ENCODE results near the gene HSPB9. TPM values are rescaled to one million over a fixed set of nuclear protein-coding genes. Genes with fewer than 3 reads are reported as not detected.
A peak's percentile ranks its signal among the peaks of the same experiment; 100 is the strongest.

HSPB9 gene
- total RNA-seq, 1 experiment from 2014 or later: not detected

DNA sequence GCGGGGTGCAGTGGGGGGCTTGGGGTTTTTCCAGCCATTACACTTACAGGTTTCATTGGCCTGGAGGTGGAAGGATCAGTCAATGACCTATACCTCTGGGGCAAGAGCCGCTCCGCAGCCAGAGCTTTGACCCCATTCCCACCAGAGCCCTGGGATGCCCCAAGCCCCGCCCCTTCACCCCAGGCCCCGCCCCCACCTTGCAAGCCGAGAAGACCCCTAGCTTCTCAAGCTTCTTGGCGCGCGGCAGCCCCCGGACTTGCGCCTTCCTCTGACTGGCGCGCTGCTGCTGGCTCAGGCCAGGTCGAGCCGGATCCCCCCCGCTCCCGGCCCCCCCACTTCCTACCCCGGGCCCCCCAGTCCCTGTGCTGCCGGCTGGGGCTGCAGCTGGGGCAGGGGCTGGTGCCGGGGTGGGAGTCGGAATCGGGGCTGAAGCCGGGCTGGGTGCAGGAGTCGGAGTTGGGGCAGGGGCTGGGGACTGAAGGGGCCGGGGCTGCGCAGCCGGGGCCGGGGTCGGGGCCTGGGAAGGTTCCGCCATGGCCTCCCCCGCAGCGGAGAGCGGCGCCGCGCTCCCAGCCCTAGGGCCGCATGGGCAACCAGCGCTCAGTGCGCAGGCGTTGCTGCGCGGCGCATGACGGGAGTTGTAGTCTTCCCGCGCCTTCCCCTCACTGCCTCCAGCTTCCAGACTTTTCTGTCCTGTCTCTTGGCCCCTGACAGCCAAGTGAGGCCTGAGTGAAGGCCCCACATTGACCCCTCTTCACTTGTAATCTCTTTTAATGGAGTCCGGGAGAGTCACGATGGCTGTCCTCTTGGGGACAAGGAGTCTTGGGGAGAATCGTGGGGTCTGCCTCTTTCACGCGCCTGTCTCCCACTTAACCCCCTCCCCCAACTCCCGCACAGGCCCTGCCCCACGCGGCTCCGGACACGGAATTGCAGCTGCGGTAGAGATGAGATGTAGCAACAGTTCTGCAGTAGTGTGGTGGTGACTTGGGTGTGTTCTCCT is 1.5 kb upstream of the HSPB9 start, which contains the start of gene KAT2A:
Gene KAT2A, minus strand, starts transcription at position 598 of the 1,000 bp plus-strand sequence. Its CDS starts 63 bp downstream, at position 535.
- Histone ChIP-seq H3K27ac (ENCODE audit: low read depth, low read length, poor library complexity, severe bottlenecking) (peak within 1 kb of the TSS; percentile 74), H3K36me3 (ENCODE audit: insufficient read depth, low read length, poor library complexity, severe bottlenecking) (peaks cover 5% of the 10 kb centered on the region), H3K27me3 (replicated peaks; ENCODE audit: insufficient read depth, low read depth, low read length, poor library complexity) (no peaks in the 10 kb centered on the region), H3K4me1 (ENCODE audit: insufficient read depth, low read length, poor library complexity, severe bottlenecking) (no peaks in the 10 kb centered on the region), H3K4me3 (ENCODE audit: low read depth, low read length, poor library complexity, severe bottlenecking) (peak within 1 kb of the TSS; percentile 62), H3K9me3 (ENCODE audit: low read depth, low read length, poor library complexity, severe bottlenecking) (no peaks in the 10 kb centered on the region)
- TF ChIP-seq EZH2 (IDR thresholded peaks at IDR 0.05; ENCODE audit: borderline replicate concordance, low read depth, low read length, poor library complexity, severe bottlenecking): no peak
- TF ChIP-seq, protein P1, sequence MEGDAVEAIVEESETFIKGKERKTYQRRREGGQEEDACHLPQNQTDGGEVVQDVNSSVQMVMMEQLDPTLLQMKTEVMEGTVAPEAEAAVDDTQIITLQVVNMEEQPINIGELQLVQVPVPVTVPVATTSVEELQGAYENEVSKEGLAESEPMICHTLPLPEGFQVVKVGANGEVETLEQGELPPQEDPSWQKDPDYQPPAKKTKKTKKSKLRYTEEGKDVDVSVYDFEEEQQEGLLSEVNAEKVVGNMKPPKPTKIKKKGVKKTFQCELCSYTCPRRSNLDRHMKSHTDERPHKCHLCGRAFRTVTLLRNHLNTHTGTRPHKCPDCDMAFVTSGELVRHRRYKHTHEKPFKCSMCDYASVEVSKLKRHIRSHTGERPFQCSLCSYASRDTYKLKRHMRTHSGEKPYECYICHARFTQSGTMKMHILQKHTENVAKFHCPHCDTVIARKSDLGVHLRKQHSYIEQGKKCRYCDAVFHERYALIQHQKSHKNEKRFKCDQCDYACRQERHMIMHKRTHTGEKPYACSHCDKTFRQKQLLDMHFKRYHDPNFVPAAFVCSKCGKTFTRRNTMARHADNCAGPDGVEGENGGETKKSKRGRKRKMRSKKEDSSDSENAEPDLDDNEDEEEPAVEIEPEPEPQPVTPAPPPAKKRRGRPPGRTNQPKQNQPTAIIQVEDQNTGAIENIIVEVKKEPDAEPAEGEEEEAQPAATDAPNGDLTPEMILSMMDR (conservative IDR thresholded peaks at IDR 0.05; ENCODE audit: low read depth, low read length): no peak
- intact Hi-C loops (cut with micrococcal nuclease; ENCODE audit: unreplicated experiment): no loop called here
- ChIA-PET CTCF (interaction anchor here (0.6 kb wide), 2 partner anchors 41 to 98 kb away, joined by 5 to 10 read pairs; no protein-coding TSS in a partner anchor), POLR2A (ENCODE audit: low non-redundant PET) (interaction anchor here (0.6 kb wide), 2 partner anchors 86 to 286 kb away, joined by 3 to 9 read pairs; no protein-coding TSS in a partner anchor)
- no TSS peak for BruUV-seq (replicated peaks)
- DNase-seq (ENCODE audit: low spot score): peak; percentile 82

DNA sequence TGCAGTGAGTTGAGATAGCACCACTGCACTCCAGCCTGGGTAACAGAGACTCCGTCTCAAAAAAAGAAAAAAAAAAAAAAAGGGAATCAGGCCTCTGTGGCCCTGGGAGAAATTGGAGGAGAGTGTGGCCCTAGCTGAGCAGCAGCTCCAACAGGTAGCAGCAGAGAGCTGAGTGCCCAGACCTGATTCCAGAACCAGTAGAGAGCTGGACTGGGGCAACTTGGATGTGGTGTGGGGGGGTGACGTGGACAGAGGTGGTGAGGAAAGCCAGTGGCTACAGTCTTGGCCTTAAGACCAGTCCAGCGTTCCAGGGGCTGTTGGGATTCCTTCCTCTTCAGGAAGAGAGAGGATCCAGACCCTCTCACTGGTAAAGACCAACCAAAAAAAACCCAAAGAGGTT is 1.7 kb downstream of the HSPB9 start:
- Histone ChIP-seq H3K4me1 (ENCODE audit: insufficient read depth, low read length, poor library complexity, severe bottlenecking) (no peaks in the 10 kb centered on the region), H3K4me3 (ENCODE audit: low read depth, low read length, poor library complexity, severe bottlenecking) (no peak overlapping the region), H3K27ac (ENCODE audit: low read depth, low read length, poor library complexity, severe bottlenecking) (no peak overlapping the region), H3K9me3 (ENCODE audit: low read depth, low read length, poor library complexity, severe bottlenecking) (no peaks in the 10 kb centered on the region), H3K27me3 (replicated peaks; ENCODE audit: insufficient read depth, low read depth, low read length, poor library complexity) (no peaks in the 10 kb centered on the region), H3K36me3 (ENCODE audit: insufficient read depth, low read length, poor library complexity, severe bottlenecking) (no peaks in the 10 kb centered on the region)
- intact Hi-C loops (cut with micrococcal nuclease; ENCODE audit: unreplicated experiment): no loop called here
- no peak for TF ChIP-seq EZH2 (IDR thresholded peaks at IDR 0.05; ENCODE audit: borderline replicate concordance, low read depth, low read length, poor library complexity, severe bottlenecking)
- TF ChIP-seq, protein P1 (conservative IDR thresholded peaks at IDR 0.05; ENCODE audit: low read depth, low read length): no peak
- no TSS peak for BruUV-seq (replicated peaks)
- ChIA-PET POLR2A (ENCODE audit: low non-redundant PET) (no interaction called here), CTCF (no interaction called here)
- DNase-seq (ENCODE audit: low spot score): no peak

DNA sequence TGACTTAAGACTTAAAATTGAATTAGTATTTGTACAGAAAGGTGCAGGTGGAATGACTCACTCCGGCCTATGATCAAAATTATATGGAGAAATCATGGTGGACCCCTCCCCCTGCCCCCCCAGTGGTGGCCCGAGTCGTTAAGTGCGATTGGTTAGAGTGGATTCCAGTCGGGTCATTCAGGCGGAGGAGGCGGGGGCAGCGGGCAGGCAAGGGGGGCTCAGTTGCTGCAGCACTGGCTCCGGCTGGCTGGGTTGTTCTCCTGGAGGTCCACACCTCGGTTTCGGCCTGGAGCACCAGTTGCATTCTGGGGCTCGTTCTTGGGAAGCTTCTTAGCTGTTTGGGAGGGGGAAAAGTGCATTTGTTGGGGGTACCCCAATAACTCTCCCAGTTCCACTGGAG is 3.0 kb downstream of the HSPB9 start:
- intact Hi-C loops (cut with micrococcal nuclease; ENCODE audit: unreplicated experiment): no loop called here
- Histone ChIP-seq H3K4me3 (ENCODE audit: low read depth, low read length, poor library complexity, severe bottlenecking) (no peak overlapping the region), H3K9me3 (ENCODE audit: low read depth, low read length, poor library complexity, severe bottlenecking) (no peaks in the 10 kb centered on the region), H3K27ac (ENCODE audit: low read depth, low read length, poor library complexity, severe bottlenecking) (no peak overlapping the region), H3K4me1 (ENCODE audit: insufficient read depth, low read length, poor library complexity, severe bottlenecking) (no peaks in the 10 kb centered on the region), H3K27me3 (replicated peaks; ENCODE audit: insufficient read depth, low read depth, low read length, poor library complexity) (no peaks in the 10 kb centered on the region), H3K36me3 (ENCODE audit: insufficient read depth, low read length, poor library complexity, severe bottlenecking) (no peaks in the 10 kb centered on the region)
- no peak for TF ChIP-seq EZH2 (IDR thresholded peaks at IDR 0.05; ENCODE audit: borderline replicate concordance, low read depth, low read length, poor library complexity, severe bottlenecking)
- TF ChIP-seq, protein P1 (conservative IDR thresholded peaks at IDR 0.05; ENCODE audit: low read depth, low read length): no peak
- ChIA-PET POLR2A (ENCODE audit: low non-redundant PET) (no interaction called here), CTCF (no interaction called here)
- no TSS peak for BruUV-seq (replicated peaks)
- DNase-seq (ENCODE audit: low spot score): no peak
